HTR-8/SVneo (cell line): ENCODE measurements around the gene BAIAP2.

ENCODE experiments used
- DNase-seq: peaks from one replicate; pipeline ENCODE4 v3.0.0; 2011; ENCODE audit warnings: low spot score, mixed read lengths; ENCODE audit not compliant: insufficient read length
- FAIRE-seq: peaks from 2 replicates; lab custom pipeline; 2011; peaks lifted over from hg19 to GRCh38; lab: Jason Lieb, UNC

BAIAP2 gene

DNA sequence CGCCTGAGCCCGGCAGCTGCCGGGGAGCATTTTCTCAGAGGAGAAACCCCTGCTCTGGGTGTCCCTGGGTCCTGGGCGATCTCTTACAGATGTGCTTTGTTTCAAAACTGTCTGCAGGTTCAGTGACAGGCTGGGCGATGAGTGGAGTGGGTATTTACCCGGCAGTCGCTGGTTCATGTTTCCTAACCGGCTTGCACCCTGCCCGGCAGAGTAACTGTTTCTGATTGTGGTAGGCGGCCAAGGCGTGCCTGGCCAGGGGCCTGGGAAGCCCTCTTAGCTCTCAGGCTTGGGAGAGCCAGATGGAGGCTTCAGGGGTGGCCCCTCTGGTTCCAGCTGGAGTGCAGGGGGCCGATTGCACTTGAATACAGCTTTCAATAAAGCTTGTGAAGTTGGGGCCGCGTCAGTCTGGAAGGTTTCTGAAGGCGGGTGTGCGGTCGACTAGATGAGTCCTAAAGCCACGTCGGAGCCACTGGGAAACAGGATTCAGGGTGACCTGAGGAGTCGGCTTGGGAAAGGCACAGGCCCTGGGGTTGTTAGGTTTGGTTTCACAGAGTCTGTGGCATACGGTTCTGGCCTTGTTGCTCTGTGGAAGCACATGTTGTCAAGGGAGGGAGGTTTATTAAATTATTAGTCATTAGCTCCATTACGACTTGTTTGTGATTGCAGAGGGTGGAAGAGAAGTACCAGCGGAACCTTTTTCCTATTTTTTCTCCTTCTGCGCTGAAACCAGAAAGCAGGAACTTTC is 1.4 kb downstream of the BAIAP2 start:
- DNase-seq, result no peak

DNA sequence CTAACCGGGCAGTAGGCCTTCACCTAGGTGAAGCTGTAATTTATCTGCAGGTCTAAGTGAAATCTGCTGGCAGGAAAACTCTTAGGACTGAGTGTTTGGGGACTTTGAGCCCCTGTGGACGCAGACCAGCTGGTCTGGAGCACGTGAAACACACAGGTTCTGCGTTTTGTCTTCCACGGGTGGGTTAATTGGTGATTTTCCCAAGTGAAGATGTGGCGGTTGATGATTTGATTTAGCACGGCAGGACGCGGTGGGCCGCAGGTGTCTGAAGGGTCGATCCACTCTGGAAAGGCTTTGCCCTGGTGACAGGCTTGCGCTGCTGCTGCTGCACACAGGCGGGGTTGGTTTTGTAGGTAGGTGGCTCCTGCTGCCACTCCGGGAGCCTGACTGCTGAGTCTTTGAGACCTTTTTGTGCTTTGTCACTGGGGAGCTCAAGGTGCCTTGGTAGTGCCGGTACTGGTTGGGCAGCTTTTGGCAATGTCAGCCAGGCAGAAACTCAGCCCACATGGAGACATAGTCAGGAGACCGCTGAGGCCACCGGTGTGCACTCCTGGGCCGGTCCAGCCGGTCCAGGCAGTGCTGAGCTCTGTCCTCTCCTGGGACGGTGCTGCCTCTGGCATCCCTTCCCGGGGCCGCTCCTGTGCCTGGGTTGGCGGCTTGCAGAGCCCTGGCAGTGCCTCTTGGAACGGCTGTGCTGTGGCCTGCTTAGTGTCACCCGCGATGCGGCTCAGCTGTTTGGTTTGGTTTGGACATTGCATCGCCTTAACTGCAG is 2.3 kb downstream of the BAIAP2 start:
- DNase-seq, result no peak
- FAIRE-seq, result no peak

More for the DNA sequence above, 1.4 kb downstream of the BAIAP2 start:
- FAIRE-seq, result no peak

DNA sequence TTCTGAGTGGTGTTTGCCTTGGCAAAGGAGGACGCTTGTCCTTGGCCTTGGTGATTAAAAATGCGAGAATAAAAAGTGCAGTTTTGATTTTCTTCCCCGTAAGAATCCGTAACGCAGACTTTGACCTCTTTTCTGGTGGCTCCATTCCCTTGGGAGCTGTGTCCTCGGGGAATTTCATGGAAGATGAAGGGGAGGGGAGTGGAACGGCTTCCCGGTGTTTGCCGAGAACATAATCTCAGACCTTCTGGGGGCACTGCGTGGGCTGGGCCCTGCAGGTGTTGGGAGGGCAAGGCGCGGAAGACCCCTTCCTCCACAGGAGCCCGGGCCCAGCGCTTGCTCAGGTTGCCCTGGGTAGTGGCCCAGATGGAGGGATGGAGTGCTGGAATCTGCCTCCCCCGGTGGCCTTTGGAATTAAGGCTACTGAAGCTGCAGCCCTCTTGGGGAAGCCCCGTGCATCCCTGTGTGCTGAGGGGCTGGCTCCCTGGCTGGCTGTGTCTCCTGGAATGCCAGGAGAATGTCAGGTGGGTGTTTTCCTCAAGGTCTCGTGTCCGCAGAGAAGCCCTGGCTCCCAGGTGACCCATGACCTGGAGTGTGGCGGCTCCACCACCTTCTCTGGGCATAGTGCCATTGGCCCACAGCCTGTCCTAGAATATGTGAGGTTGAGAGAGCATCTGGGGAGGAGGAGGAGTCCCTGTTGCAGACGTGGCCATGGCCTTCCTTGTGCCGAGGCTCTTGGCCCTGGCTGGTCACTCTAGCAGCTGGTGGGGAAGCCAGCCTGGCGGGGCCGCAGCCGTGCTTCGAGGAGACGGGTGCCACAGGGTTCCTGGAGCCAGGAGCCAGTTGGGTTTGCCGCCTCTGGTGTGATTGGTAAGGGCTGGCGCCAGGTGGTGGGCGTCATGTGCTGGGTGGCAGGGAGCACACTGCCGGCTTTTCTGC is 3.1 kb downstream of the BAIAP2 start:
- no peak for FAIRE-seq
- DNase-seq, result no peak

DNA sequence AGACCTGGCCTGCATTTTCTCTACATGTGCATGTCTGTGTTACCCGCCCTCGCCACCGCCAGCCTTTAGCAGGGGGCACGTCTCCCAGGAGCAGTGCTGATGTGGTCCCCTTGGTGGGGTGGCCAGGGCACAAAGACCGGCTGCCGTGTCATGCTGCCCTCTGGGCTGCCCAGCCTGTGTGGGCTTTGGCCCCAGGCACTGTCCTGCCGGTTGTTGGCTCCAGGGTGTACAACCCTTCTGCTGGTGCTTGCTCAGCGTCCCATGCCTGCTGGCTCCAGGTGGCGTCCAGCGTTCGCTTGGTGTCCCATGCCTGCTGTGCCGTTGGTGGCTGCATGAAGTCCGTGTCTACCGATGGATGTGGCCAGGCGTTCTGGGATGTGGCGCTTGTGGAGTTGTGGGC is 4.1 kb downstream of the BAIAP2 start:
- FAIRE-seq, result no peak

DNA sequence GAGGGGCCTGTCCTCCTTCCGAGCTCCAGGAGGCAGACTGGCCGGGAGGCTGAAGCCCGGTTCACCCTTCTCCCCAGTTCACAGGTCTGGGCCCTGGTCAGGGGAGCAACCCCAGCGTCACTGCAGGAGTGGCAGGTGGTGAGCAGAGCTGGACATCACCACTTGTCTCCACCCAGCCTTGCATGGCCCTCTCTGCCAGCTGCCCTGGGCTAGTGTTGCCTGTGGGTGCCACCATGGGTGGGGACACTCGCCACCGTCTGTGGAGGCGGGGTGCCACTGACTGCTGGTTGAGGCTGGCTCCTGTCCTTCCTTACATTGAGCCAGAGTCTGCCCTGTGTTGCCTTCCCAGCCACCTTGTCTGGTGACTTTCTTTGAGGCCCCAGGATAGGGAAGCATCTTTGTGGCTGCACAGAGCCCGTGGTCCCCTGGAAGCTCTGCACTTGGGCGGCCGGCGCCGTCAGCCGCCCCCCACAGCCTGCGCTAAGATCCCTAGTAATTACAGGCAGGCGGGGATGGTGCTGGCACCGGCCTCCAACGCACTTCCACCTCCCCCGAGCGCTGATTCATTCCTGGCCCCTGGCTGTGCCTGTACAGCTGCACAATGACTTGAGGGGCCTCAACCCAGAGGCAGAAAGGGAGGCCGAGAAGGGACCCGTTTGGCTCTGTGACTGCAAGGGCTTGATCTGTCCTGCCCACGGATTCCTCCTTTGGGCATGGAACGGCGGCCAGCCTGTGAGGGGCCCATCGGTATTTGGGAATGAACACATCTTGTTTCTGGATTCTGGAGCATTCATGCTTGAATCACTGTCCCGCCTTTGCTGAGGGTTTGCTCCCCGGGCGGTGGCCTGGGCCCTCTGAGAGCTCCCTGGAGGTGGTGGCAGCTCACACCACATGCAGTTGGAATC is 5.2 kb downstream of the BAIAP2 start:
- DNase-seq, result peak; percentile 66

More for the DNA sequence above, 4.1 kb downstream of the BAIAP2 start:
- DNase-seq, result no peak

DNA sequence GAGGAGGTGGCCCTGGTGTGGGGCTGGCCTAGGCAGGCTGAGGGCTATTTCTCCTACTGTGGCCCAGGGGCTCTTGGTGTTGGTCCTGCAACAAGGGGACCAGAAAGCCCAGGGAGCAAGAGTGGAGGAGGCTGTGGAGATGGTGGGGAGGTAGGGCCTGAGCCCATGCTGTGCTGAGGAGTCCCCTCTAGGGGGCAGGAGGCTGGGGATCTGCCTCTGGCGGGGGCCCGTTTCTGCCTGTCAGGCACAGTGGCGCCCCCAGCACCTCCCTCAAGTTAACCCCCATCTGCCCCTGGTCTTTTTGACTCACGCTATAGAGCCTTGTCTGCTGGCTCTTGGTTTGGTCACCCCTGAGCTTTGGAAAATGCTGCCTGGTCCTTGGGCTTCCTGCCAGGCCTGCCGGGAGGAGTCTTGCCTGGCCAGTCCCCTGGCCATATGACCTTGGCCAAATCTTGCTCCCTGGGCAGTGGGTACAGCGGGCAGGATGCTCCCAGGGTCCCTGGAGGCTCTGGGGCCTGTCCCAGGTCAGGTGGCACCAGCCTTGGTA is 5.9 kb downstream of the BAIAP2 start:
- FAIRE-seq (no peak), DNase-seq (no peak)

More for the DNA sequence above, 5.2 kb downstream of the BAIAP2 start:
- FAIRE-seq, result peak; percentile 69

DNA sequence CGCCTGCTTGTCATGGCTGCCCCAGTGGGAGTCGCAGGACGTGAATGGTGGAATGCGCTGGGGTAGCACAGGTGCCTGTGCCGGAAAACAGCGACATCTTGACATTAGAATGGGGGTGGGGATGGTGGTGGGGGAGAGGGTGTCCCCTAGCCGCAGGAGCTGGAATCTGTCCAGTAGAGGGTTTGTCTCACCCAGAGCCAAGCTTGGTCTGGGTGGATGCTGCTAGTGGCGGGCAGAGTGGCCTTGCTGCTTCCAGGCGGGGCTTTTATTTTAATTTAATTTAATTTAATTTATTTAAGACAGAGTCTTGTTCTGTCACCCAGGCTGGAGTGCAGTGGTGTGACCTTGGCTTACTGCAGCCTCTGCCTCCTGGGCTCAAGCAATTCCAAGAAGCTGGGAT is 7.7 kb downstream of the BAIAP2 start:
- no peak for DNase-seq
- no peak for FAIRE-seq

DNA sequence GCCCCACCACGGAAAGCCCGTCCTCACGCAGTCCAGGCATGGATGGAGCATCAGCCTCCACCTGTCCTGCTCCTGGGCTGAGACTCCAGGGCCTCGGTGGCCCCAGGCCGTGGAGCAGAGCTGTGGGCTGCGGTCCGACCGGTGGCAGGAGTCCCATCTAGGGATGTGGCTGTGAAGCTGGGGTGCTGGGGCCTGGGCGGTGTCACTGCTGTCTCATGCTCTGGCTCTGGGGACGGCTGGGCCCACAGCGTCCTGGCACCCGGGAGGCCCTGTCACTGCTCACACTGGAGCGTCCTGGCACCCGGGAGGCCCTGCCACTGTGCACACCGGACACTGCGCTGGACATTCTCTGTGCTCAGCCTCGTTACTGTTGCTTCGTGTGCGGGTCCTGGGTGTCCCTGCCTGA is 8.4 kb downstream of the BAIAP2 start:
- DNase-seq (no peak), FAIRE-seq (no peak)

DNA sequence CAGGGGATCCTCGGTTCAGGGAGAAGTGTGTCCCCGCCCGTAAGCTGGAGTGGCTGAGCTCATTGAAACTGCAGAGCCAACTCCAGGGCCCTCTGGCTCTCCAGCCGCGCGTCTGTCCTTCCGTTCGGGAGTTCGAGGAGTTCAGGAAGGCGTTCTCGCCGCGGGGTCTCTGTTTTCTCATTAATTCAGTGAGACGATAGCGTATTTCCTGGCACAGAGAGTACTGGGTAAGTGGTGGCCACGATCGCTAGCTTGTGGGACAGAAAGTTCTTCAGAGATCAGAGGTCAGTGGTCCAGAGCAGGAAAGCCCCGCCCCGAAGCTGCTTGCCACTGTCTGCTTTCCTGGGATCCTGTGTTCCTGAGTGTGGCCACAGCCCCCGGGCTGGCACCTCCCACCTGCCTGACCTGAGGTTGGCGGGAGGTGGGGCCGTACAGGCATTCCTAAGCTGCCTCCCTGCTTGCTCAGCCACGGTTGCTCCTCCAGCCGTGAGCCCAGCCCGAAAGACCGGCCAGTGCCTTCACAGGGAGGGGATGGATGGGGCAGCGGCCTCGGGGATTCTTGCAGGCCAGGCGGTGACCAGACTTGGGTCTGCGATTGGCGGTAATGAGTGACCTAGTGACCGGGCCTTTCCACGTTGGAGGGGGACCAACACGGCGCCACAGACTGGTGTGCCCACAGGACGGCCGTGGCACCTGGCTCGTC is 8.9 kb downstream of the BAIAP2 start:
- peak; percentile 88 for DNase-seq
- FAIRE-seq, result peak; percentile 97

DNA sequence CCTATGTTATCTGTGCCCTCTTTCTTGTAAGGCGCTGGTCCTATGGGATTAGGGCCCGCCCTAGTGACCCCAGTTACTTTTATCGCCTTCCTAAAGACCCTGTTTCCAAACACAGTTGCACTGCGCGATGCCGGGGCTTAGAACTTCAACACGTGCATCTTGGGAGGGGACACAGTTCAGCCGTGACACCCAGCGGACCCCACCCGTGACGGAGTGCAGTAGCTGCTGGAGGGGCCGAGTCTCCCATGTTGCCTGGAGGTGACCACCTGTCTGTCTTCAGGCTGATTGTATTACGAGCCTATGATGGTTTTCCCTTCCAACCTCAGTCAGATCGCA is 9.4 kb downstream of the BAIAP2 start:
- FAIRE-seq (no peak), DNase-seq (no peak)

DNA sequence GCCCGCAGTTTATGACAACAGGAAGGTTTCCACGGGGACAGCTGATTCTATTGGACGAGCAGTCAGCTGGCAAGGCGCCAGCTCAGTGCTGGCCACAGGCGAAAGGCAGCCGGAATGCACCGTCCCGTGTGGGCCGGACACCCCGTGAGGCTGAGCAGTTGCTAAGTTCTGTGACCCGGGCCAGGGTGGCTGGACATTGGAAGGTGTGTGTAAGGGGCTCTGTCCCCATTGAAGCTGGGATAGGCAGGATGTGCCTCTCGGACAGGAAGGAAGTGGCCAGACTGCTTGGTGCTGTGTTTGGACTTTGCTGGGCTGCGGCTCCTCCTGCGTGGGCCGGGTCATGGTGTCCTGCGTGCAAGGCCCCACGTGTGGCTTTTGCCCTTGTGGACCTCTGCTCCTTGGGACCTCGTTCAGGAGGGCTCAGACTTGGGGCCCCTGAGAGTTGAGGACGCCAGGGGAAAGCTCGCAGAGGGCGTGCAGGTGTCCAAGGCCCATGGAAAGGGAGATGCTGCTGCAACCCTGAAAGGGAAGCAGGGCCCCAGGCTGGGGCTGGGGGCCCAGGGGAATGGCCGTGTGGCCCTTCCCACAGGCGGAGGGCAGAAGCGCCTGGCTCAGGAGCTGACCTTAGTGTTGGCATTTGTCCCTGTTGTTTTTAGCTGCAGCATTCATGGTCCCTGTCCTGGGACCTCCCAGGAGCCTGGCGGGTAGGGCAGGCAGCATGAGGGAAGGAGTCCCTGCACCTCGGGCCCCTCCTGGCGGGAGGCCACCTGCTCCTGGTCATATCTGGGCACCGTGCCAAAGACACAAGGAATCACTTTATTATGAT is 10.0 kb downstream of the BAIAP2 start:
- FAIRE-seq (peak; percentile 62), DNase-seq (no peak)

DNA sequence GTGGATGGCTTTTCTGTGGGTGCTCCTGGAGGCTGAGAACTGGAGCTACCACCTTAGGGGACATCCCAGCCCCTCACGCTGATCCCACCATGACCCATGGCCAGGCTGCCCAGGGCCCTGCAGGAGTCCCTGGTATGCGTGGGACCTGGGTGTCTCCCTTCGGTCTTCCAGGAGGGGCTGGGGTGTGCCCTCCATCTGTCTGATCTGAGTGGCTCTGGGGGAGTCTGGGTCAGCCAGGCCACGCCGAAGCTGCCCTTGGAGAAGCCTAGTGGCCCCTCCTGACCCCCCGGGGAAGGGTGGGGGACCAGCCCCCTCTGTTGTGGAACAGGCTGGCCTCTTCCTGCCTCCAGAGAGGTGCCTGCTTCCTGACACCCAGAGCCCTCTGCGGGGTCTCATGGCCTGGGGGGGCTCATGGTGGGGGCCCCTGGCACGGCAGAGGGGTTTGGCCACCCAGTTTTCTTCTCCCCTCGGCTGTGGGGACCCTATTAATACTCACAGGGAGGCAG is 10.7 kb downstream of the BAIAP2 start:
- DNase-seq (no peak), FAIRE-seq (no peak)

DNA sequence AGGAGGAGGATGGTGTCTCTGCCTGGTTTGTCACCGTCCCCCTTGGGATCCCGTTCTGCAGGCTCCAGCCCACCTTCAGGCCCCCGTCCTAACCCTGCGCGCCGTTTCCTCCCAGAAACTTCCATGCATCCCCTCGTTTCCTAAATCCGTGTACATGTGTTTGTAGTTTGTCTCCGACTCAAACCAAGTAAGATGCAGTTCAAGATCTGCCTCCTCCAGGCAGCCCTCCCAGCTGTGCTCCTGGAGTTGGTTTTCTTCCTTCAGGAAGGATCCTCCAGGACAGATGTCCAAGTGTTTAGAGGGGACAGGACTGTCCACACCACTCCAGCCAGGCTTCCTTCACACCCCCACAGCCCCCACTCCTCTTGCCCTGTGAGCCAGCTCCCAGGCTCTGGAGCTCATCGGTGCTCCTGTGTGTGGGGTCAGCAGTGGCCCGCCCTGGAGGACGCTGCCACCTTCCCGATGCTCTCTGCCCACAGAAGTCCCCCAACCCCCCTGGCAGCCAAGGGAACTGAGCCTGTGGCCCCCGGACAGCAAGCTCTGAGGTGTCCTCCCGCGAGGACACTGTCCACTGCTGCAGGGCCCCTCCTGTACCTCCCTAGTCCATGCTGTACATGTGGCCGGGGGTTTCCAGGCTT is 11.3 kb downstream of the BAIAP2 start:
- DNase-seq (no peak), FAIRE-seq (no peak)

DNA sequence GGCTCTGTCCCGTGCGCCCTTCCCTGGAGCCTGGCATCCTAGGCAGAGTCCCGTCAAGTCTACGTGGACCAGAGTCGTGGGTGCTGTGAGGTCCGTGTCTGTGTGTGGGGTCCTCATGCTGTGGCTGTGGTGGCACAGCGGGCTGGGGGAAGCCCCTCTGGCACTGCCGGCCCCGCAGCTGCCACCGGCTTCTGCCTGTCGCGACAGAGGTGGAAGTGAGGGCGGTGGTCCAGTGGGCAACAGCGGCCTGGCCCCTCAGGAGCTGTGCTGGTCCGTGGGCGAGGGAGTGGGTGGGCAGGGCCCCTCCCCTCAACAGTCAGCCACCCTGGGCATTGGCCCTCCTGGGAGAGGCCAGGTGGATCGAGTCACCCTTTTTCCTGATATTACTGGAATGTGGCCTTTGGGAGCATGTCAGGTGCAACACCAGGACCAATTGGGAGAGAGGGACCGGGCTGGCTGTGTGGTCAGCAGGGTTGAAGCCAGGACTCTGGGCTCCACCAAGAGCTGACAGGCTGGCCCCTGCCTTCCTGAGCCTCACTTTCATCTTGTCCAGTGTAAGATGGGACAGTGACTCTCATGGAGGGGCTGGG is 11.9 kb downstream of the BAIAP2 start:
- FAIRE-seq (no peak), DNase-seq (no peak)

DNA sequence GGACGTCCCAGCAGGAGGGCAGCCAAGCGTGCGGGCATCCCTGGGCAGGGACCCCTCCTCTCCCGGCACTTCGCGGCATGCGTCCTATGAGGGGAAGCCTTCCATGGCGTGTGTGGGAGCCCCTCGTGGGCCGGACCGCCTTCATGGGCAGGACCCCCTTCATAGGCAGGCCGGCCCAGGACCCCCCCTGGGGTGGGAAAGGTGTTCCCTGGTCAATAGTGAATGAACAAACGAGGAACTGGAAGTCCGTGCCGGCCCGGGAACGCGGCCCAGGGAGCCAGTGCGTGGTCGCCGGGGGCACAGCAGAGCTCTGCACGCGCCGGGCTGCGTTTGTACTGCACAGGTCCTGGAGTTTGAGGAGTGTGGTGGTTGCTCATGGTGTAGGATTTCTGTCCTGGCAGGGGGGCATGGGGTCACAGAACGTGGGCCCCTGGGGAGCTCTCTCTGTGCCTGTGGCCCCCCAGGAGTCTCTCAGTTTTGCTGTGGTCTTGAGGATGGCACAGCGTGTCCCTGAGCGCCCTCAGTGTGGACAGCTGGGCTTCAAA is 13.9 kb downstream of the BAIAP2 start:
- no peak for DNase-seq
- no peak for FAIRE-seq

DNA sequence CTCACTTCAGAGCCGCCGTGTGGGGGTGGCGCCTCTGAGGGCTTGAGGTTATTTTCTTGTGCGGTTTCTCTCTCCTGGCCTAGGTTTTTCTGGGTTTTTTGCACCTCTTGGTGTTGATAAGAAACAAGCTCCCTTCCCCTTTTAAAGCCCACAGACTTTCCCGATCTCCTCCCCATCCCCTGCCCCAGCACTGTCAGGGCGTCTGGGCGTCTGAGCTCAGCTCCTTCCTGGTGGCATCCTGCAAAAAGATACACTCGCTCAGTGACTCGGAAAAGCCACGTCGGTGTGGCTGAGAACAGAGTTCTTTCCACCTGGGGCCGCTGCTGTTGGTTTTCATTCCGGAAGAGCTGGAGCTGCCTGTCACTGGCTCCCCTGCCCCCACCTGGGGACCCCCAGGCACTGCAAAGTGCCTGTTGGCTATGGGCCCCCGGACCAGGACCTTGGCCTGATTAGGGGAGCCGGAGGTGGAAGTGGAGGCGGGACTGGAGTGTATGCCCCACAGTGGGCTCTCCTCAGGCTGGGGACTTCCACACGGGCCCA is 14.5 kb downstream of the BAIAP2 start:
- FAIRE-seq (no peak), DNase-seq (no peak)
